ENCODE results near the gene DAPK1.

The DAPK1 gene

GRCh38 chr9:87594194-87594593 is 96.5 kb downstream of the DAPK1 start:
- DNase-seq (ENCODE audit: low read depth): no peak

DNA sequence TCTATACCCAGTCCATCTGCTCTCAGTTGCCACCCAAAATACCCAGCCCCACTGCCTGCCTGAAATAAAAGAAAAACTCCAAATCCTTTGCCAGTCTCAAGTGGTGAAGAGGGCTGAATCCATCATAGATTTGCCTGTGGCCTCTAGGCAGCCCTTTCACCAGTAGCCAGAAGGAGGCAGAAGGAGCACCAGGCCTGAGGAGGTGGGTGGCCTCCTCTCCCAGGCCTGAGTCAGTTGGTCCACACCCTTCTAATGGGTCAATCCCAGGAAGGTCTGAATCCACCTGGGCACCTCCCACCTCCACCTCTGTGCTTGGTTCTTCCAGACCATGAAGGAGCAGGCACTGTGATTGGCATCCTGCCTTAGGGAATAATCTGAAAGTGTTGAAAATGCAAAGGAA is 97.0 kb downstream of the DAPK1 start:
- DNase-seq (ENCODE audit: low read depth): no peak

DNA sequence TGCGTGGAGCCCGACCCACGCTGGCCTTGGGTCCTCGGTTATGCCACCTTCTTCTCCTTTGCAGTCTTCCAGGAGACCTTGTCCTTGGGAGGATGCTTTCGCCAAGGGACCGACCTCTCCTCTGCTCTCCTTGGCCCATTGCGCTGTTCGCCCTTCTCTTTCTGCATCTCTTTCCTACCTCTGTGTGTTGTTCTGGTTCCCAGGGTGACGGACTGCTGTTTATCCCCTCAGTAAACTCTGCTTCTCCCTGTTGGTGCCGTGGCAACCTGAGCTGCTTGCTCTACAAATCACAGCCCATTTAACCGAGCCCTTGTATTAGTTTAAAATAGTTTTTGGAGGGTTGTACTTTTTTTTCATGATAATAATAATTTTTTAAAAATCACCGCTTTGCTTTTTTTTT is 97.9 kb downstream of the DAPK1 start:
- no peak for DNase-seq (ENCODE audit: low read depth)

GRCh38 chr9:87596862-87597261 is 99.2 kb downstream of the DAPK1 start:
- no peak for DNase-seq (ENCODE audit: low read depth)

- DNase-seq (ENCODE audit: low read depth): no peak
Observed at GRCh38 chr9:87597710-87598443, 100.2 kb downstream of the DAPK1 start.

DNA sequence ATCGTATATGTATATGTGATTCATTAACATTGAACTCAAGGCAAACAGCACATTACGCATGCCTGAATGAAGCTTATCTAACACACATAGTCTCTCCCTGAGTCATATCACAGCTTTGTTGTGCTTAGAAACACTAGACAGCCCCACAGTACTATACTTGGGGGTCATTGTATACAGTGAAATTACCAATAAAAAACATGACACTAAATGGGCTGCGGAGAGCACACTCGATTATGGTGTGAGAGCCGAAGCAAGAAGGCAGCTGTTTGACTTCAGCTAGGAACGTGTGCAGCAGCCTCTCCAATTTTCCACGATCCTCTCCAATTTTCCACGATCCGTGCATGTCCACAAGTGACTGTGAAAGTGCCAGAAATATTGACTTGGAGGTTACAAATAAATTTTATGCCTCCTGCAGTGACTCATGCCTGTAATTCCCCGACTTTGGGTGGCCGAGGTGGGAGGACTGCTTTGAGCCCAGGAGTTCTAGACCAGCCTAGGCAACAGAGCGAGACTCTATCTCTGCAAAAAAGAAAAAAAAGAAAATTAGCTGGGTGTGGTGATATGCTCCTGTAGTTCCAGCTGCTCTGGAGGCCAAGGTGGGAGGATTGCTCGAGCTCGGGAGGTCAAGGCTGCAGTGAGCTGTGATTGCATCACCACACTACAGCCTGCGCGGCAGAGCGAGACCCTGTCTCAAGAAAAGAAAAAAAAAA is 102.4 kb downstream of the DAPK1 start:
- no peak for DNase-seq (ENCODE audit: low read depth)

- no peak for DNase-seq (ENCODE audit: low read depth)
Observed at GRCh38 chr9:87601176-87601575, 103.5 kb downstream of the DAPK1 start.

DNA sequence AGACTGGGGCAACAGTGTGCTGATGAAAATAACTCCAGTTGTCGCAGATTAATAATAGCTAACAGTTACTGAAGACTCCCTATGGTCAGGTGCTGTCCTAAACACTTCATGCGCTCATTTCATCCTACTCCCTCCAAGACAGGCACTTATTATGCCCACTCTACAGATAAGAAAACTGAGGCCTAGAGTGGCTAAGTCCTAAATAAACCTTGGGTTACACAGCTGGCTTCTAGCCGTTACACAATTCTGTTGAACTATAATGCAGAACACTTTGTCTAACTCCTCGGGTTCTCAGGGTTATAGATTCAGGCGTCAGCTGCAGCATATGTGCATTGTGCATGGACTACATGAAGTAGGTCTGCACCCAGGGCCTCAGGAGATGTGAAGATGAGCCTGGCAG is 103.9 kb downstream of the DAPK1 start:
- no peak for DNase-seq (ENCODE audit: low read depth)

DNA sequence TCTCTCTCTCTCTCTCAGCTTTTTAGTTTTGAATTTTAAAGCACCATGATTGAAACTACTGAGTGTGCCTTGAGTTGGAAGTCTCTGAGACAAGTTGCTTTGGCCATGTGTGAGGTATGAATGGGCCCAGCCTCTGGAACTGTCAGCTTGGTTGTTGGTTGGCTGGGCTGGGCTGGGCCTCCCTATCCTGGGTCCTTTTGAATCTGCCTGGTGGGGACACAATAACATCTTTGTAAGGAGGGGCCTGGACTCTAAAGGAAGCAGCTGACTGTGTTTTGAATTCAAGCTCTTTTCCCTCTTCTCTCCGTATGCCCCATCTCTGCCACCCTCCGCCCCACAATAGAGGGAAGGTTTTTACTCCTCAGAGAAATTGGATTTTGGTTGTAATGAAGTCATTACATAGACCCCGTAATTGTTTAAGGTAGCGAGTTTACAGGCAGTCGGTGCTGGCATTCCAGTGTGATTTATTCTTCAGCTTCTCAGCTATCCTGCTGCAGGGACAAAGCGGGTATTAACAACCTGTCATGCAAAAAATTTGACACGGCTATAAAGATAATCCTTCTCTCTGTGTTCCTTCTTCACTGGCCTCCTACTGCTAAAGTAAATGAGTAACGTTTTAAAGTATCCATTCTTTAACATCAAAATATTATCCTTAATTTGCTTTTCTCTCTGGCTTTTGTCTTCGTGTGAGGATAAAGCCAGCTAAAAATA is 105.4 kb downstream of the DAPK1 start:
- DNase-seq (ENCODE audit: low read depth): no peak

GRCh38 chr9:87603854-87604490 is 106.3 kb downstream of the DAPK1 start:
- DNase-seq (ENCODE audit: low read depth): no peak

DNA sequence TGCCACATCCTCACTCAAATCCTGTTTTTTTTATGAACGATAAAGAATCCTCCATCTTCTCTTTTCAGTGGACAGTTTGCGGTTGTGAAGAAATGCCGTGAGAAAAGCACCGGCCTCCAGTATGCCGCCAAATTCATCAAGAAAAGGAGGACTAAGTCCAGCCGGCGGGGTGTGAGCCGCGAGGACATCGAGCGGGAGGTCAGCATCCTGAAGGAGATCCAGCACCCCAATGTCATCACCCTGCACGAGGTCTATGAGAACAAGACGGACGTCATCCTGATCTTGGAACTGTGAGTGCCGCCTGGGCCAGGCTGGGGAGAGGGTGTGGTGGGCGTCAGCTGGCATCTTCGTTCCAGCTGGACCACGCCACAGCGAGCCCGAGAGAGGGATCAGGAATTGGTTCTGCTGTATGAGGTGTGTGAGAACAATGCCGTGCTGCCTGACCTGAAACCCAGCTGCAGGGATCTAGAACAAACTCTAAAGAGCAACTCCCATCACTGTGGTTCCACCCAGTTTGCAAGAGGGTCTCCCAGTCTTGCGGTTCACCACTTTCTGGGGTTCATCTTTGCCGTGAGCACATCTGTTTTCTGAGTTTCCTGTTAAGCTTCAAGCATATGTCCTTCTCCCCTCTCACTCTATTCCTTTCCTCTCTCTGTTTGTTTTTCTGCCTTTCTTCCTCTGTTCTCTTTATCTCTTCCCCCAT is 107.4 kb downstream of the DAPK1 start:
- no peak for DNase-seq (ENCODE audit: low read depth)

- no peak for DNase-seq (ENCODE audit: low read depth)
Observed at GRCh38 chr9:87605676-87606075, 108.0 kb downstream of the DAPK1 start.

DNA sequence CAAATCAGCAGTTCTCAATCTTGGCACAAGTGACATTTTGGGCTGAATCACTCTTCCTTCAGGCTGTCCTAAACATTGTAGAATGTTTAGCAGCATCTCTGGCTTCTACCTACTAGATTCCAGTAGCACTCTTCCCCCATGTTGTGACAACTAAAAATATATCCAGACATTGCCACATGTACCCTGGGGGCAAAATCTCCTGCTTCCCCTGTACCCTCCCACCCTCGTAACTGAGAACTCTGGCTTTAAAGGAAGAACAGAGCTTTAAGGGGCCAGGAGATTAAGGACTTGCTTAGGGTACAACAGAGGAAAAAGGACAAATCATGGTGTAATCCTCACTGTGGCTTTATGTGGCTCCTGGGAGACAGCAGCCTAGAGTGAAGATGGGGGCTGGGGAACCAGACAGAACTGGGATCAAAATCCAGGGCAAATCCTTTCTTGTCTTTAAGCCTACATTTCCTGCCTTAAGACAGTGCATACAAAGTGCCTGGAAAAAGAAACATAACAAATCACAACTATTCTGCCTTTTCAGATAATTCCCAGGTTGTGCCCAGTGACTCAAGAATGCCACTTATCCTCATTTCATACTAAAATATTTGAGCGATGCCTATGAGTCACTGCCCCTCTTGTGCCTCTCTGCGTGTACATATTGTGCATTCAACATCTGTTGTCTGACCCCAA is 109.3 kb downstream of the DAPK1 start:
- no peak for DNase-seq (ENCODE audit: low read depth)

- DNase-seq (ENCODE audit: low read depth): no peak
Observed at GRCh38 chr9:87607859-87608258, 110.2 kb downstream of the DAPK1 start.

GRCh38 chr9:87609002-87609401 is 111.3 kb downstream of the DAPK1 start:
- no peak for DNase-seq (ENCODE audit: low read depth)

DNA sequence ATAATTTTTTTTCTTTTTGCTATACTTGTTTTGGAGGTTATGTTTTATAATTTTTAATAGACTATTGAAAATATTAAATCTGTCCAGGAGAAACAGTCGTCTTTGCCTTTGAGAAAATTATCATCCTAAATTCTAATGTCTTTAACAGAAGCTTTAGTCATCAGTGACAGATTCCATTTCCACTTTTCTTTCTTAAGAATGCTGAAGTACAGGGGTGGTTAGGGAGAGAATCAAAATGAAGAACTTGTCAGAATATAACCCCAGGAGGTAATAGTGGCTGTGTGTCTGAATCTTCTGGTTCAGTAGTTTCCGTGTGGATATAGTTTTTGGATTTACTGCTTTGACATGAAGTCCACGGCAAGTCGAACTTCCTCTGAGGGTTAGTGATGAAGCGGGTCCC is 111.8 kb downstream of the DAPK1 start:
- no peak for DNase-seq (ENCODE audit: low read depth)

DNA sequence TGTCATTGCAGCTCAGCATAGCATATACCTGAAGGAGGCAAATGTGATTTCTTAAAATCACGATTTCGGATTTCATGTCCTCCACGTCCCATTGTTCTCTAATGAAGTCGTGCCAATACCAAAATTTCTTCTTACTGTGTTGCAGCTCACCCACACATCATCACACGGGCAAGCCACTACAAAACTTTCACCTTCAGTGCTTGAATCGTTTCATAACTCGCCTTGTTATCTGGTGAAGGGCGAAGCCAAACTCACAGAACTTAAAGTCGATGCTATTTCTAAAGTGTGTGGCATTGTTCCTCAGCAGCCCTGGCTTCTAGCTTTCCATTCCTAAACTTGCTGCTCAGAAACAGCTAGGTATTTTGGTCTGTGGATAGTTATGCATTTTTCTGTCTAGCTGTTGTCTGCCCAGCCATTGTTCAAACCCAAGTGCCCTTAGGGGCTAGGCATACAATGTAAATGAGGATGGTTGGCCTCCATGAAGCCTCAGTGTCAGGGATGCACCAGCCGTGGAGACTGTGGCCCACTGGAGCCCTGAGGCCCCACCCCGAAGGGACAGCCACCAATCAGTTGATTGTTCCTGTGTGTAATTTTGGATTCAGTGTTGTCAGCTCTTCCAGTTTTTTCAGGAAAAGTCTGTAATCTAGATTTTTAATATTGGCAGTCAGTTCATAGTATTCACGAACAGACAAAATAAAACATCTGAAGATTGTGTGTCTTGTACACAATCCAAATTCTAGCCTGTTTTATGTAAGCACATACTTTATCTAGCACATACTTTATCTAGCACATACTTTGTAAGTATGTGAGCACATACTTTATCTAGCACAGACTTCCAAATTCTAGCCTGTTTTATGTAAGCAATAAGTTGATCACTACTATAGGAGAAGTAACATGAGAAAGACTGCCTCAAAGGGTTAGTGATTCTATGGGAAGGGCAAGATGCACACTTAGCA is 112.8 kb downstream of the DAPK1 start:
- DNase-seq (ENCODE audit: low read depth): no peak

GRCh38 chr9:87611776-87612175 is 114.1 kb downstream of the DAPK1 start:
- DNase-seq (ENCODE audit: low read depth): no peak

DNA sequence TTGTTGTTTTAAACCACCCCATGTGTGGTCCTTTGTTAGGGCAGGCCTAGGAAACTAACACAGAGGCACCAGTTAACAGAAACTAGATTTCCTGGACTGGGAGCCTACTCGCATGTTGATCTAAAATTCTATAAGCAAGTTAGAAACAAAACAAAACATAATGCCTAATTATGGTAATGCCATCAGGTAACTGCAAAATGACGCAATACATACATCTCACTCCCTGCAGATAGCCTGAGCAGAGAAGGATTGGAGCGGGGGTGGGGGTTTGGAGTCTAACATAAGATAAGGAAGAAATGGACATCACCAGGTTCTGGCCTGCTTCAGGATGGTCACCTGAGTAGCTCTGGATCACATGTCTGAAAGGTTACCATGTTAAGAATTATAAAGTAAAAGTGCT is 114.9 kb downstream of the DAPK1 start:
- DNase-seq (ENCODE audit: low read depth): no peak

Data from activated T-cell treated with anti-CD3 and anti-CD28 coated beads for 1 hour (primary cell).